Measurements from ENCODE around the gene FCER1A. TPM values are rescaled to one million over a fixed set of nuclear protein-coding genes. Genes with fewer than 3 reads are reported as not detected.

The FCER1A gene
- total RNA-seq, 1 donor from 2014 or later = 13.3 TPM

- TF ChIP-seq CTCF (IDR thresholded peaks at IDR 0.05) = no peak
- Histone ChIP-seq H3K27me3 (no peaks in the 10 kb centered on the region), H3K4me1 (no peaks in the 10 kb centered on the region), H3K9me3 (no peaks in the 10 kb centered on the region), H3K36me3 (no peaks in the 10 kb centered on the region), H3K27ac (no peak overlapping the region), H3K4me3 (no peak overlapping the region)
- ATAC-seq (no peak), DNase-seq (no peak)
- intact Hi-C loops (cut with DNase I) = no loop called here
Observed at GRCh38 chr1:159275891-159276290, 26.2 kb upstream of the FCER1A start.

GRCh38 chr1:159279773-159280172 lies 22.4 kb upstream of the FCER1A start:
- DNase-seq (no peak), ATAC-seq (no peak)
- H3K4me3 ChIP-seq = no peak overlapping the region
- TF ChIP-seq CTCF (IDR thresholded peaks at IDR 0.05) = no peak
- H3K9me3 ChIP-seq = no peaks in the 10 kb centered on the region
- no peak overlapping the region for H3K27ac ChIP-seq
- H3K4me1 ChIP-seq = no peaks in the 10 kb centered on the region
- intact Hi-C loops (cut with DNase I) = no loop called here
- H3K27me3 ChIP-seq = no peaks in the 10 kb centered on the region
- no peaks in the 10 kb centered on the region for H3K36me3 ChIP-seq

GRCh38 chr1:159282118-159282517 lies 20.0 kb upstream of the FCER1A start:
- DNase-seq (no peak), ATAC-seq (no peak)
- H3K36me3 ChIP-seq = no peaks in the 10 kb centered on the region
- intact Hi-C loops (cut with DNase I) = no loop called here
- H3K9me3 ChIP-seq = no peaks in the 10 kb centered on the region
- no peaks in the 10 kb centered on the region for H3K27me3 ChIP-seq
- no peaks in the 10 kb centered on the region for H3K4me1 ChIP-seq
- H3K4me3 ChIP-seq = no peak overlapping the region
- no peak for TF ChIP-seq CTCF (IDR thresholded peaks at IDR 0.05)
- no peak overlapping the region for H3K27ac ChIP-seq

- Histone ChIP-seq H3K4me1 (no peaks in the 10 kb centered on the region), H3K9me3 (no peaks in the 10 kb centered on the region), H3K36me3 (no peaks in the 10 kb centered on the region), H3K27ac (no peak overlapping the region), H3K27me3 (no peaks in the 10 kb centered on the region), H3K4me3 (no peak overlapping the region)
- intact Hi-C loops (cut with DNase I) = no loop called here
- no peak for ATAC-seq
- no peak for DNase-seq
- TF ChIP-seq CTCF (IDR thresholded peaks at IDR 0.05) = no peak
Observed at GRCh38 chr1:159289060-159289459, 13.1 kb upstream of the FCER1A start.

- no peak overlapping the region for H3K27ac ChIP-seq
- no peaks in the 10 kb centered on the region for H3K27me3 ChIP-seq
- no peak for DNase-seq
- H3K4me3 ChIP-seq = no peak overlapping the region
- no peaks in the 10 kb centered on the region for H3K9me3 ChIP-seq
- ATAC-seq = no peak
- H3K36me3 ChIP-seq = no peaks in the 10 kb centered on the region
- no peak for TF ChIP-seq CTCF (IDR thresholded peaks at IDR 0.05)
- intact Hi-C loops (cut with DNase I) = no loop called here
- H3K4me1 ChIP-seq = no peaks in the 10 kb centered on the region
Observed at GRCh38 chr1:159291424-159291823, 10.7 kb upstream of the FCER1A start.

- intact Hi-C loops (cut with DNase I) = no loop called here
- H3K4me3 ChIP-seq = no peak overlapping the region
- TF ChIP-seq CTCF (IDR thresholded peaks at IDR 0.05) = no peak
- H3K36me3 ChIP-seq = no peaks in the 10 kb centered on the region
- H3K27me3 ChIP-seq = no peaks in the 10 kb centered on the region
- DNase-seq (no peak), ATAC-seq (no peak)
- no peaks in the 10 kb centered on the region for H3K4me1 ChIP-seq
- no peaks in the 10 kb centered on the region for H3K9me3 ChIP-seq
- H3K27ac ChIP-seq = no peak overlapping the region
Observed at GRCh38 chr1:159296706-159297375, 5.3 kb upstream of the FCER1A start.

All from upper lobe of right lung (tissue), 1 donor.